Muscle layer of duodenum (tissue), 2 donors: ENCODE data around the gene CETN1.

Experiments
- H3K27ac ChIP-seq: one replicate; pipeline ENCODE4 v1.7.0; 2013; ENCODE audit warnings: mild to moderate bottlenecking, low read length
- H3K27me3 ChIP-seq: one replicate; pipeline ENCODE4 v1.7.0; 2013; ENCODE audit warnings: low read depth, mild to moderate bottlenecking, control low read depth, low read length
- H3K36me3 ChIP-seq, 2 donors: one replicate each; pipeline ENCODE4 v1.7.0; 2013; ENCODE audit warnings: low read length in 2 of 2, control low read depth in 1 of 2, mild to moderate bottlenecking in 1 of 2; ENCODE audit not compliant: insufficient read depth in 2 of 2, control insufficient read depth in 1 of 2
- H3K4me1 ChIP-seq, 2 donors: one replicate each; pipeline ENCODE4 v1.7.0; 2013; ENCODE audit warnings: low read length in 2 of 2, mild to moderate bottlenecking in 2 of 2, control low read depth in 1 of 2, moderate library complexity in 1 of 2; ENCODE audit not compliant: insufficient read depth in 2 of 2, control insufficient read depth in 1 of 2
- H3K4me3 ChIP-seq, 2 donors: one replicate each; pipeline ENCODE4 v1.7.0; 2013; ENCODE audit warnings: low read length in 2 of 2, low read depth in 1 of 2, mild to moderate bottlenecking in 1 of 2
- H3K9me3 ChIP-seq, 2 donors: one replicate each; pipeline ENCODE4 v1.7.0; 2013; ENCODE audit warnings: low read length in 2 of 2, control low read depth in 1 of 2, mild to moderate bottlenecking in 1 of 2; ENCODE audit not compliant: control insufficient read depth in 1 of 2
- donor health status: healthy.

Gene CETN1

DNA sequence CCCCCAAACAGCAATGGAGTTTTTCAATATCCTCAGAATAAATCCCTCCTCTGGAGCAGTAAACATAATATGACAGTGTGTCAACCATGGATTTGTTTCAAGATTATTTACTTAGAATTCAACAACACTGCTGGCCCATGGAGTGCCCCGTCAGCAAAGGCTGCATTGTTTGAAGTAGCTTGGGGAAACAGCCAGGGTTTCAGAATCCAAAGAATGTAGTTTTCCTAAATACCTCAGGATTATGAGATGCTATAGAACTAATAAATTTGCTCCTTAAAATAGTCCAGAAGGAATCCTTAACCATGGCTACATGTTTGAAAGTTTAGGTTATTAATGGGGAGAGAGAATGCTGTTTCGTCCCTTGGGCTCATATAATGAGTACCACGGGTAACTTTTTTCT, 13.1 kb upstream of the CETN1 start:
- Histone ChIP-seq H3K27me3 (no peaks in the 10 kb centered on the region), H3K27ac (no peak overlapping the region), H3K9me3 (no peaks in the 10 kb centered on the region), H3K4me3 (no peak overlapping the region), H3K4me1 (no peaks in the 10 kb centered on the region), H3K36me3 (no peaks in the 10 kb centered on the region)

- Histone ChIP-seq H3K27me3 (no peaks in the 10 kb centered on the region), H3K36me3 (no peaks in the 10 kb centered on the region), H3K4me3 (no peak overlapping the region), H3K27ac (no peak overlapping the region), H3K4me1 (no peaks in the 10 kb centered on the region), H3K9me3 (no peaks in the 10 kb centered on the region)
Observed at GRCh38 chr18:568731-569130, 11.4 kb upstream of the CETN1 start.

GRCh38 chr18:570256-570655, 9.9 kb upstream of the CETN1 start:
- H3K36me3 ChIP-seq, result no peaks in the 10 kb centered on the region
- H3K9me3 ChIP-seq, result no peaks in the 10 kb centered on the region
- peaks cover 0 to under 1% of the 10 kb centered on the region in 2 donors for H3K4me1 ChIP-seq
- H3K27ac ChIP-seq, result no peak overlapping the region
- no peaks in the 10 kb centered on the region for H3K27me3 ChIP-seq
- no peak overlapping the region for H3K4me3 ChIP-seq

GRCh38 chr18:570697-571096, 9.5 kb upstream of the CETN1 start:
- no peaks in the 10 kb centered on the region for H3K9me3 ChIP-seq
- no peaks in the 10 kb centered on the region for H3K27me3 ChIP-seq
- no peaks in the 10 kb centered on the region for H3K36me3 ChIP-seq
- no peak overlapping the region for H3K4me3 ChIP-seq
- no peak overlapping the region for H3K27ac ChIP-seq
- H3K4me1 ChIP-seq, result peaks cover 0 to 4% of the 10 kb centered on the region in 2 donors

- H3K4me1 ChIP-seq, result peaks cover 0 to 4% of the 10 kb centered on the region in 2 donors
- H3K27me3 ChIP-seq, result no peaks in the 10 kb centered on the region
- H3K27ac ChIP-seq, result no peak overlapping the region
- H3K9me3 ChIP-seq, result no peaks in the 10 kb centered on the region
- H3K36me3 ChIP-seq, result no peaks in the 10 kb centered on the region
- H3K4me3 ChIP-seq, result no peak overlapping the region
Observed at GRCh38 chr18:572091-572830, 7.9 kb upstream of the CETN1 start.

DNA sequence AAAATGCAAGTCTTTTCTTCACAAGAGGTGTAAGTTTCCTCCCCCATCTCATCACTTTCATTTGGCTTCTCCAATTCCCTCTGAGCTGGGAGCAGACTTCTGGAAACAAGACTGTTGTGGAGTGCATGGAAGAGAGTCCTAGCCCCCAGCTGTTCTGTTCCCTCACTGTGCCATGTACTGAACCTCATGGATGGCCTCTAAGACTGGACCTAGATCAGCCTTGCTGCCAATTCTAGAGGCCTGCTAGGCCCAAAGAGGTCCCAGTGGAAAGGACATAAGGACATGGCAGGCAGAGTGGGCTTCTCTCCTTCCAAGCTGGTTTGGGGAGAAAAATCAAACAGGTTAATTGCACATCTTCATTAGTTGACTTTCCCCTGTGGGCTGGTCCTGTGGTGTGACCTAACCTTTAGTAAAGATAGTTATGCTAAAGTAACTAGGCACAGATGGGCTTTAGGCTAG, 7.3 kb upstream of the CETN1 start:
- Histone ChIP-seq H3K9me3 (no peaks in the 10 kb centered on the region), H3K4me3 (no peak overlapping the region), H3K27ac (no peak overlapping the region), H3K4me1 (peaks cover 0 to 4% of the 10 kb centered on the region in 2 donors), H3K27me3 (no peaks in the 10 kb centered on the region), H3K36me3 (no peaks in the 10 kb centered on the region)

DNA sequence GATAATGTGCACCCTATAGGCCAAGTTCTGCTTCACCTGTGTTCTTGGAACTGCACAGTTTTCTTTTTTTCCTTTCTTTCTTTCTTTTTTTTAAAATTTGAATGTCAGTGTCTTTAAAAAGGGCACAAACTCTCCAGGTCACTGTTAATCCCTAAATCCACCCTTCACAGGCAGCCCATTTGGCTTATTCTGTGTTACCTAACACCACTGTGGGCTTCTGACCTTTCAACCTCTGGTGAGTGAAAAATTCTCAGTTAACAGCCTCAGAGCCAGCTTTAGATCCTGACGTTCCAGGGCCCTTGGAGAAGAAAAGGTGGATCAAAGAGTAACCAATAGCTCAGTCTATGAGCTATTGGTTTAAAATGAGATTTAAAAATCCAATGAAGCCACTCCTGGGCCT, 6.8 kb upstream of the CETN1 start:
- no peaks in the 10 kb centered on the region for H3K27me3 ChIP-seq
- H3K36me3 ChIP-seq, result no peaks in the 10 kb centered on the region
- H3K9me3 ChIP-seq, result no peaks in the 10 kb centered on the region
- no peak overlapping the region for H3K4me3 ChIP-seq
- no peak overlapping the region for H3K27ac ChIP-seq
- H3K4me1 ChIP-seq, result peaks cover 0 to 4% of the 10 kb centered on the region in 2 donors

- H3K27ac ChIP-seq, result no peak overlapping the region
Observed at GRCh38 chr18:574149-574860, 5.9 kb upstream of the CETN1 start.

GRCh38 chr18:574865-575645, 5.1 kb upstream of the CETN1 start:
- no peak overlapping the region for H3K27ac ChIP-seq
- no peak overlapping the region for H3K4me3 ChIP-seq
- H3K4me1 ChIP-seq, result peaks cover 0 to 4% of the 10 kb centered on the region in 2 donors
- no peaks in the 10 kb centered on the region for H3K36me3 ChIP-seq
- no peaks in the 10 kb centered on the region for H3K9me3 ChIP-seq
- no peaks in the 10 kb centered on the region for H3K27me3 ChIP-seq

More at GRCh38 chr18:574149-574860, 5.9 kb upstream of the CETN1 start:
- Histone ChIP-seq H3K36me3 (no peaks in the 10 kb centered on the region), H3K9me3 (no peaks in the 10 kb centered on the region), H3K27me3 (no peaks in the 10 kb centered on the region), H3K4me1 (peaks cover 0 to 4% of the 10 kb centered on the region in 2 donors), H3K4me3 (no peak overlapping the region)

DNA sequence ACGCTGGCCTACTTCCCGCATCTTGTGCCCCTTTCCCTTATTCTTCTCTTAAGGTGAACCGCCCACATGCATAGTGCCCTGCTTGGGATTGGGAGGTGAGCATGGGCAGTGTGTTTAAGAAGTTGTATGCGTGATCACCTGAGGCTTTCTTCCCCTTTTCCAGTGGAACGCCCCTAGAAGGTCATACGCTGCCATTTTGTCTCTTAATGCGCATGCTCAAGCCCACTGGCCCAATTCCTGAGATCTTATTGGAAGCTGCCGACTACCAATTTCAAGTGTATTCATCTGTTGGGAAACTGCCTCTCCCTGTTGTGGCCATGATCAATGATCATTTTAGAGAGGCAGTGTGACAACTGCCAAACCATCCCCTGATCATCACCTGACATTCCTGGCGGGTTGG, 3.3 kb upstream of the CETN1 start:
- H3K36me3 ChIP-seq, result no peaks in the 10 kb centered on the region
- no peaks in the 10 kb centered on the region for H3K27me3 ChIP-seq
- no peak overlapping the region for H3K4me3 ChIP-seq
- peaks cover 0 to 4% of the 10 kb centered on the region in 2 donors for H3K4me1 ChIP-seq
- H3K27ac ChIP-seq, result no peak overlapping the region
- no peaks in the 10 kb centered on the region for H3K9me3 ChIP-seq

DNA sequence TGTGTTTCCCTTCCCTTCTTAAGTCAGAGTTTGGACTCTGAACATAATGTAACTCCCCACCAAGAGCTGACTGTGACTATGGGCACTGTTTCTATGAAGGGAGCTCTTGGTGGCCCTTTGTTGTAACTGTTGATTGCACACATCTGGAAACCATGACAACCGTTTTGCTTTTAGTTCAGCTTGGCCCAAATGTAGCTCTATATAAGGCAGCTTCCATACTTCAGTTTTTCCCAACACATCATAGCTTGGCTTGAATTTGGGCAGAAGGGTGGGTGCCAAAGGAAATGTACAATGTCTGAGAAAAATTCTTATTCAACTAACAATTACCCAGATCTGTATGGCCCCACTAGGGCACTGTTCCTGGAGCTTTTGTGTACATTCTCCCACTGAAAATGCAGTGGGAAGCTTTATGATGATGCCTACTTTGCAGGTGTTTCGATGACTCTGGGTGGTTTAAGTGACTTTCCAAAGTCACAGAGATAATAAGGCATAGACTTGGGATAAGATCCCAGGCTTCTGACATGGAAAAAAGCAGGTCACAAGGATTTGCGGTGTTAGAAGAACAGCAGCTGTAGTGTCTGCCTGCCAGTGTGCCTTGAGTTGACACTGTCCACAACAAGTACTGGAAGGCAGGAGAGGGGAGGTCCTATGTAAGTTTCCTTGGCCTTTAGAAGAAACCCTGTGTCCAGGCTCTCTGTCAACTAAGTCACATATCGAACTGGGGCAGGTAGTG, 2.4 kb upstream of the CETN1 start:
- H3K4me1 ChIP-seq, result peaks cover 0 to 4% of the 10 kb centered on the region in 2 donors
- no peaks in the 10 kb centered on the region for H3K27me3 ChIP-seq
- no peak overlapping the region for H3K27ac ChIP-seq
- H3K4me3 ChIP-seq, result no peak overlapping the region
- no peaks in the 10 kb centered on the region for H3K9me3 ChIP-seq
- H3K36me3 ChIP-seq, result no peaks in the 10 kb centered on the region
